GM18526 (cell line): ENCODE results near the gene CLCF1.

Experiments used
- POLR2A ChIP-seq: IDR thresholded peaks from 3 replicates; pipeline ENCODE4 v1.6.1; 2011; ENCODE audit not compliant: insufficient read length; ENCODE audit errors: extremely low read depth

The CLCF1 gene

GRCh38 chr11:67411785-67412152, 38.4 kb upstream of the CLCF1 start:
- no peak for TF ChIP-seq POLR2A

DNA sequence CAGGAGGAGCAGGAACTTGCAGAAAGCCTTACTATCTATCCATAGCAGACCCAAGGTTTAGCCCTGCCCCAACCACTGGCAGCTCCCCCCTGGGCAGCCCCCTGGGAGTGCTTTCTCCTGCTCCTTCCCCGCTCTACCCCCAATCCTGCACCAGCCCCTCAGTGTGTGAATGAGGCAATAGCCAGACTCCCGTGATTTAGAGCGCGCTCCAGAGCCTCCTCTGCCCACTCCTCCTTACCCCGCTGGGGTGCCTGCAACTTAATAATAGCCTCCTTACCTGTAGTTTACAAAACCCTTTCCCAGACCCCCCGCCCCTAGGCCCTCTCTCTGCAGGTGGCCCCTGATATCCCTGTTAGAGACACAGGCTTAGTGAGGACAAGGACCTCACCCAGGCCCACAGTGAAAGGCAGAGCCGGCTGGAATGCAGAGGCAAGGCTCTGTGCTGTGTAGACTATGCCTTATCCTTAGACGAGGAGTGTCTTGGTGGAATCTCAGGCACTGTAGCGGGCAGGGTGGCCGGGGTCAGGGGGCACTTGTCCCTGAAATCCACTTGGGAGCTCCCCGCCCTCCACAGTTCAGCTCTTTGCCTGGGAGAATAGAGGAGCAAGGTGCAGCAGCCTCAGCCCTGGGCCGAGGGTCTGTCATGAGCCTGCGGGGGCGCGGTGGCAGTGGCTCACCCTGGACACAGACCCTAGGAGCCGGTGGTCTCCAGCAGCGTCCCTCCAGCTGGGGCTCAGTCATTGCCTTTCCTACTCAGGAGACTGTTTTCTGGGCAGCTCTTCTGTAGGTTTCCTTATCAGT, 37.8 kb upstream of the CLCF1 start:
- no peak for TF ChIP-seq POLR2A

DNA sequence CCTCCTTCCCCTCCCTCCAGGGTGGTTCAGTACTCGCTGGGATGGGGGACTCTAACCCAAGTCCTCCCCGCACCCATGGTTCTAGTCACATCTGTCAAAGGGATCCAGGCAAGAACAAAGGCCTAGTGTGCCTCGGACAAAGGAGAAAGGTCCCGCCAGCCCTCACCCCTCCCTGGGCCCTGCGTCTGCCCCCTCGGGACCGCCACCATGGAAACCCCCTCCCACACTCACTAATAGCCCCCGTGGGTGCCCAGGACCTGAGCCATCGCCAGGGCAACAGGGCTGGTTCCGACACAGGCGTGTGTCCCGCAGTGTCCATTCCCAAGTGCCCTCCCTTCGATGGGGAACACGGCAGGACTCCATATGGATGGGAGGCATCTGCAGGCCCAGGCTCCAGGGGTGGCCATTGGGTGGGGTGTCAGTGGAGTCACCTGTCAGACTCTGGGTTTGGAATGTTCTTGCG, 37.0 kb upstream of the CLCF1 start:
- TF ChIP-seq POLR2A, result no peak

GRCh38 chr11:67409781-67410368, 36.5 kb upstream of the CLCF1 start:
- TF ChIP-seq POLR2A, result no peak

DNA sequence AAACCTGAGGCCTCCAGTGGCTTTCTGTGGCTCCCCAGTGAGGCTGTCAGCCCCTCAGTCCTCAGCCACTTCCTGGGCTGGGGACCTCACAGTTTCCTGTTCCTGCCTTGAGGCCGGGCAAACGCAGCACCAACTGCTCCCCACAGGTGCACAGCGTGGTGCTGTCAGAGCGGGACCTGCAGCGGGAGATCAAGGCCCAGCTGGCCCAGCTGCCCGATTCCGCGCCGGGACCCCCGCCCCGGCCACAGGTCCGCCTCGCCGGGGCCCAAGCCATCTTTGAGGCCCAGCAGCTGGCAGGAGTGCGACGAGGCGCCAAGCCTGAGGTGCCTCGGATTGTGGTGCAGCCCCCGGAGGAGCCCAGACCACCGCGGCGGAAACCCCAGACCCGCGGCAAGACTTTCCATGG, 35.9 kb upstream of the CLCF1 start:
- TF ChIP-seq POLR2A, result peak; percentile 62

DNA sequence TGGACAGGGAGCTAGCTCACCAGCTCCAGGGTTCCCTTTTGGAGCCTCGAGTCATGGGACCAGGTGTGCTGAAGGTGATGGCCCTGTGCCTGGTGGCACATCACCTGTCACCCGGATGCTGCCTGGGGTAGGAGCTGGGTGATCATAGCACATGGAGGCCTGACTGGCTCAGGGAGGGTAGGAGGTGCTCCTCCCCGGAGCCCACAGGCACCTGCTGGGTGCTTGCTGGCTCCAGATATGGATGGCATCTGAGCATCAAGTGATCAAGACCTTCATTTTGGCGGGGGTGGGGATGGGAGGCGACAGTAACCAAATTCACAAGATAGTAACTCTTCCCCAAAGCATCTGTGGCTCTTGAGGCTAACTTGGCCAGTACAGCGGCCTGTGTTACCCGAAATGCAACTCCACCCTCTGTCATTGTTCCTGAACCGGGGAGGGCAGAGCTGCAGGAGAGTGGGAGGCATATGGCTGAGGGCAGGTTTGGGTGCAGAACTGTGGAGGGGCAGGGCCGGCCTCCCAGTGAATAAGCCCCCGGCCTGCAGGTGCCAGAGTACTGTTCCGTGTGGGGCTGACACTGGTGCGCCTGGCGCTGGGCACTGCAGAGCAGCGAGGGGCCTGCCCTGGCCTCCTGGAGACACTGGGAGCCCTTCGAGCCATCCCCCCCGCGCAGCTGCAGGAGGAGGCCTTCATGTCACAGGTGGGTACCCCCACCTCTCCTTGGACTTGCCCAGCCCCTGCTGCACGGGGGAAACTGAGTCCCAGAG, 35.2 kb upstream of the CLCF1 start:
- no peak for TF ChIP-seq POLR2A

GRCh38 chr11:67407688-67408163, 34.3 kb upstream of the CLCF1 start:
- no peak for TF ChIP-seq POLR2A

- no peak for TF ChIP-seq POLR2A
Measured at GRCh38 chr11:67406969-67407687, 33.7 kb upstream of the CLCF1 start.

- no peak for TF ChIP-seq POLR2A
Measured at GRCh38 chr11:67406420-67406968, 33.1 kb upstream of the CLCF1 start.

DNA sequence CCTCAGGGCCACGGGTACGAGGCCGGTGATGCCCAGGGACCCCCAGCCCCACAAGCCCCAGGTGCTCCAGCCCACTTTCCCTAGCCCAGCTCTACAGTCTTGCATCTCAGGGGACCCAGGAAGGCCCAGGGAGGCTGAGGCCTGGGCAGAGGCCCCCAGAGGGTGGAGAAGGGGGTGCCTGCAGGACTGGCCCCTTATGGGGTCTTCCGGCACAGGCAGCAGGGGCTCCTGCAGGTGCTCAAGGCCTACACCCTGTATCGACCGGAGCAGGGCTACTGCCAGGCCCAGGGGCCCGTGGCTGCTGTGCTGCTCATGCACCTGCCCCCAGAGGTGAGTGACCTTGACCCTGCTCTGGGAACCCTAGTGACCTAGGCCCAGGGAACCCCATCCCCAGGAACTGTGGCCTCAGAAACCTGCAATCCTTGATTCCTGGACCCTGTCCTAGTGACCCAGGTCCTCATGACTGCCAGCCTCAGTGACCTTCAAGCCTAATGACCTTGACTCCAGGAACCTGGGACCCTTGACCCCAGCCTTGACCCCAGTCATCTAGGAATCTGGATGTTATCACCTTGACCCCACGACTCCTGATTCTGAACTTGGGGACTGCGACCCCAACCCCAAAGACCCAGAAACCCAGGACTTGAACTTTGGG, 32.4 kb upstream of the CLCF1 start:
- no peak for TF ChIP-seq POLR2A

DNA sequence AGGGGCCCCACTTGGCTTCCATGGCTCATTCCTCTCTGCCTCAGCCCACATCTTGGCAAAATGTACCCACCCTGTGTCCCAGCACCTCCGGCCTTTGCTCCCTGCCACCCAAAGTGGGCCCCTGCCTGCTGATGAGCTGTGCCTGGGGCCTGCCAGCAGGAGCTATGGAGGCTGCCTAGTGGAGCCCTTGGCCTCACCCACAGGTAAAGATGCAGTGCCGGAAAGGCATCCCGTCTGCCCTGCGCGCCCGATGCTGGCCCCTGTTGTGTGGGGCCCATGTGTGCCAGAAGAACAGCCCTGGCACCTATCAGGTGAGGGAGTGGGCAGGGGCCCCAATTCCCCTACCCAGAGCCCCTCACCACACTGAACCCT, 31.8 kb upstream of the CLCF1 start:
- no peak for TF ChIP-seq POLR2A

GRCh38 chr11:67404515-67405195, 31.3 kb upstream of the CLCF1 start:
- no peak for TF ChIP-seq POLR2A

GRCh38 chr11:67401495-67402191, 28.2 kb upstream of the CLCF1 start, which contains the start of gene PPP1CA:
Gene PPP1CA, minus strand, starts transcription at chr11:67401858. Its CDS starts 76 bp downstream, at chr11:67401782.
- peak; percentile 89 for TF ChIP-seq POLR2A

GRCh38 chr11:67400942-67401494, 27.6 kb upstream of the CLCF1 start:
- TF ChIP-seq POLR2A, result no peak
